HG03135 (cell line): ENCODE data around the gene JADE2.
"Not testable (repeated sequence)": the region's sequence is repeated elsewhere in the genome, so short reads cannot be mapped to it uniquely, and the experiment has no call there.

ENCODE experiments used
- ATAC-seq: cut with Tn5 transposase; IDR thresholded peaks from one replicate; pipeline ENCODE4 v1.9.1; 2021; ENCODE audit warnings: mild to moderate bottlenecking, moderate library complexity; ENCODE audit not compliant: unreplicated experiment

Gene JADE2

DNA sequence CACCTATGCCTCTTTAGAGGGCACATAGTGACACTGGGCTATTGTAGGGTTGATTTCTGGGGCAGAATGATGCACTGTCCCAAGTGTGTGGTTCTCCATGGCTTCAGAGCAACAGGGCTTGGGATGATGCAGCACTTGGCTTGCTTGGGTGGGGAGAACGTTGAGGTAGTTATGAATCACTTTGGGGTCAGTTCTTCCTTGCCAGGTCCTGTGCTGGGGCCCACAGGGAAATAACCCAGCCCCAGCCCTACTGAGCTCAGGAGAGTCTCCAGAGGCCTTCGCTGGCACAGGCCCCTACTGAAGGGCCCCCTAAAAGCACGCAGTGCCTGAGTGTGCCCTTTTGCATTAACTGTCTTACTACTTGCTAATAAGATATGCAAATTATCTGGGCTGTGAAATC is 24.2 kb downstream of the JADE2 start:
- no peak for ATAC-seq

DNA sequence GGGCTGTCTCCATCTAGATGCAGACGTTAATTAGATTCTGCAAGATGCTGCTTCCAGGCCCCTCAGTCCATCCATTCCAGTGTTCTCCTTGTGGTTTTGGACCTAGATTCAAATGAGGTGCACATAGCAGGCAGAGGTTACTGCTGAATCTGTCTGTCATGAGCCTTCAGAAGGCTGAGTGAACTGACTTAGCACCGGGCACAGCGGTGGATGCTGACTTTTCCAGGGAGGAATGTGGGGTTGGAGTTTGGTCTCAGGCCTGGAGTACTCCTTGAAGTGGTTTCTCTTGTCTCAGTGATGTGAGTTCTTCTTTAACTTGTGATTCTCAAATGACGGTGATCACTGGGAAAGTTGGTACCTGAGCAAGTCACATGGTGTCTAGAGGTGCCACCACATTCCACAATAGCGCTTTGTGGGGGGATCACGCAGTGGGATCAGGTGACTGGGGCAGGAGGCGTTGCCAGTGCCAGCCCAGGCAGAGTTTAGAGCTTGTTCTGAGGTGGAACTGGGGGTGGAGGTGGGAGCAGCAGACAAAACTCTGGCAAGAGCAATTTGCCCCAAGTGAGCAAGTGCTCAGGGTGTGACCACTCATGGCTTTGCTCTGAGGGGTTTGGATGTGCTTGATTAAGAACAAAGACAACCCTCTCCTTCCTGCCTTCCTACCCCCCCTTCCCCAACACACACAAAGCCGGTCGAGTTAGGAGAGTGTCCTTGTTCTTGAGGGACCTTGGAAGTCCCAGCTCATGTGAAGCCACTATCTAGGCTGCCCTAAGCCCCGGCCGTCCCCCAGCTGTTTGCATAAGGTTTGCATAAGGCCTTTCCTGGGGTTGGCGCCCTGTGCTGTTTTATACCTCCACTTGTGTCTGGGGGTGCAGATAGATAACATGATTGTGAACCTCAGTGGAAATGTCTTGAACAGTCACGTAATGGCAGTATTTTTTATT is 25.1 kb downstream of the JADE2 start:
- ATAC-seq = no peak

DNA sequence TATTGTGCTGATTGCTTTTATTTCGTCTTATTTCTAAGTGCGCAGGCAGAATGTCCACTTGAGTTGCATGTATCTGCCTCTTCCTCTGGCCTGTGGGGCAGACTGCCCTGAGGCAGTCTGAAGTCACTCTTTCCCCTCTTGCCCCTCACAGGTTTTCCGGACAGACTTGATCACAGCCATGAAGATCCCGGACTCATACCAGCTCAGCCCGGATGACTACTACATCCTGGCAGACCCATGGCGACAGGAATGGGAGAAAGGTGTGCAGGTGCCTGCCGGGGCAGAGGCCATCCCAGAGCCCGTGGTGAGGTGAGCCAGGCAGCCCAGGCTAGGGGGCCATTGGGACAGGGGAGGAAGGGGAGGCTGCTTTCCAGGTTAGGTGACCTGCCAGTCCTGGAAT is 26.4 kb downstream of the JADE2 start:
- no peak for ATAC-seq

DNA sequence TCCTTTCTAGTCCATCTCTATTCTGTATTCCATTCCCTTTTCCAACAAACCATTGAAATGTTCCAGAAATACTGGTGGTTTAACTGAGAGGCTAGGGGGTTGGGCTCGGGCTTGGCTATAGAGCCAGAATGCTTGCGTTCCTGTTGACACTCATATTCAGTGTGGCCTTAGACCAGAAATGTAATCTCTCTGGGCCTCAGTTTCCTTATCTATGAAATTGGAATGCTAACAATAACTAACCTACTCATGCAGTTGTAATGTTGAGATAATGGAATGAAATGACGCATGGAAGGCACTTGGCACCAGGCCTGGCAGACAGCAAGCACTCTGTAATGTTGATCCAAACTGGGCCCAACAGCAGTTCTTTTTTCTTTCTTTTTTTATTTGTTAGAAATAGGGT is 26.8 kb downstream of the JADE2 start:
- ATAC-seq = no peak

- not testable (repeated sequence) for ATAC-seq
Measured at GRCh38 chr5:134552716-134553115, 27.2 kb downstream of the JADE2 start.

GRCh38 chr5:134553821-134554267 is 28.4 kb downstream of the JADE2 start:
- no peak for ATAC-seq

GRCh38 chr5:134554319-134555222 is 29.1 kb downstream of the JADE2 start:
- peak; percentile 61 for ATAC-seq

- no peak for ATAC-seq
Measured at GRCh38 chr5:134555223-134555889, 29.9 kb downstream of the JADE2 start.

DNA sequence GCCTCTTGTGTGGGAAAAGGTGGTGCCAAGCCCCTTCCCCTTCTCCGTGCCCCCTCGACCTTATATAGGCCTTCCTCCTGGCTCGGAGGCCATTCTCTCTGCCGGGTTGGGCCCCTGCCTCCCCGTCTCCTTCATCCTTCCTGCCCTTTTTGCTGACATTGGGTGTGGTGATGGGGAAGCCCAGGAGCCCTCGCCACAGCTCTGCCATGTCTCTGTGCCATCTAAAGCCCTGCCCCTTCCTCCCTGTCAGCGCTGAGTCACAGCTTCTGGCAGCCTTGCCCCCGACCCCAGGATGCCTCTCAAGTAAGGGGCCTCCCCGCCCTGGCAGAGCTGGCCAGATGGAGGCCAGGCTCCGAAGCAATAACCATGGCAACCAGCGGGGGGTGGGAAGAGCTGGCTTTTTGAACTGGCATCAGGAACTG is 30.4 kb downstream of the JADE2 start:
- ATAC-seq = no peak

GRCh38 chr5:134556588-134556987 is 31.1 kb downstream of the JADE2 start:
- not testable (repeated sequence) for ATAC-seq

GRCh38 chr5:134556994-134557393 is 31.5 kb downstream of the JADE2 start:
- ATAC-seq = no peak

DNA sequence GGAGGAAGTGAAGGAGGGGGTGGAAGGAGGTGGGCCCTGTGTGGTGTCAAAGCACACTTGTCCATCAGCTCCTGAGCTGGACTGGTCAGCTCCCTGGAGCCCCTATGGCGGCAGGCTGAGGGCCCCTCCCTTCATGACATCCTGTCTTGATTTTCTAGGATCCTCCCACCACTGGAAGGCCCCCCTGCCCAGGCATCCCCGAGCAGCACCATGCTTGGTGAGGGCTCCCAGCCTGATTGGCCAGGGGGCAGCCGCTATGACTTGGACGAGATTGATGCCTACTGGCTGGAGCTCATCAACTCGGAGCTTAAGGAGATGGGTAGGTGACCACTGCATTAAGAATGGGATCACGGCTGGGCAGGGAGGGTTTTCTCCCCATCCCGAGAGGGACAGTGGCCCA is 34.2 kb downstream of the JADE2 start:
- ATAC-seq = no peak

DNA sequence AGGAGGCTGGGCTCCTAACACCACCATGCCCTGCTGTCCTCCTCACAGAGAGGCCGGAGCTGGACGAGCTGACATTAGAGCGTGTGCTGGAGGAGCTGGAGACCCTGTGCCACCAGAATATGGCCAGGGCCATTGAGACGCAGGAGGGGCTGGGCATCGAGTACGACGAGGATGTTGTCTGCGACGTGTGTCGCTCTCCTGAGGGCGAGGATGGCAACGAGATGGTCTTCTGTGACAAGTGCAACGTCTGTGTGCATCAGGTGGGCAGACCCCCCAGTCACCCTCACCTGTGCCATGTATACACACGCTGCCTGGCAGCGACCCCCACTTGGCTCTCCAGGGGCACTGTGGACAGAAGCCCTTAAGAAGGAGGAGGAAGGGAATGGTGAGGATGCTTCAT is 35.2 kb downstream of the JADE2 start:
- ATAC-seq = no peak

GRCh38 chr5:134561871-134562296 is 36.4 kb downstream of the JADE2 start:
- ATAC-seq = no peak

- ATAC-seq = no peak
Measured at GRCh38 chr5:134563221-134563620, 37.8 kb downstream of the JADE2 start.

DNA sequence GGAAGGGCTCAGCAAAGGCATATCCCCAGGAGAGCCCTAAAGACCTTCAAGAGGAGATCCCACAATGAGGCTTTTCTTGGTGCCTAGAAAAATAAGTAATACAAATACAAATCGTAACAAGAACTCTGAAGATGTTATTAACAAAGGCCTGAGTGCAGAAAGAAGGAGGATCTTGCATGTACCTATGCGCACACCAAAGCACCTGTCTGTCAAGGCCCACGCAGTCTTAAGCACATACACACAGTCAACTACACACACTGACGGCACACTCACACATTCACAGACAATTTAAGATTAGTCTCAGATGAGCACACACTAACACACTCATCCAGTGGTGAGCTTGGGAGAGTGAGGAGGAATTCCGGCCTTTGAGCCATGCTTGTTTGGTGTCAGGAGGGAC is 38.5 kb downstream of the JADE2 start:
- ATAC-seq = no peak

GRCh38 chr5:134564396-134564795 is 38.9 kb downstream of the JADE2 start:
- ATAC-seq = no peak

GRCh38 chr5:134565791-134566740 is 40.6 kb downstream of the JADE2 start:
- no peak for ATAC-seq

- ATAC-seq = no peak
Measured at GRCh38 chr5:134566741-134567221, 41.3 kb downstream of the JADE2 start.
